ENCODE data around the gene KDM4B. TPM values are rescaled to one million over a fixed set of nuclear protein-coding genes. Genes with fewer than 3 reads are reported as not detected.
"Not testable (repeated sequence)": the region's sequence is repeated elsewhere in the genome, so short reads cannot be mapped to it uniquely, and the experiment has no call there.

Gene KDM4B
- polyA plus RNA-seq, 4 donors, result 18.5 to 31.9 (median 28.6) TPM

DNA sequence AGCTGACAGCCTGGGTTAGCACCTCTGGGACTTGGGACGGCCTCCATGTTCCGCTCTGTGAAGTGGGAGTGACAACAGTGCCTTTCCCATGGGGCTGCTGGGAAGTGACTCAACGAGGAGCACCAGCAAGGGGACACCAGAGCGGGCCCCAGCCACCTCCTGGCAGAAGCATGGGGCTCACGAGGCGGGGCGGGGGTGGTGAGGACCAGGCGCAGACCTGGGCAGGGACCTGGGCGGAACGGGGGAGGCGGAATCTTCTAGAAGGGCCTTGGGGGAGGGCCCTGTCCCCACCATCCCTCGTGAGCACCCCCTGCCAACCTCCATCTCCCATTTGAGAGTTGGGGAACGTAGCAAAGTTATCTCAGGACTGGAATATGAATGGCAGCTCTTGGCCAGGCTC, 37.9 kb downstream of the KDM4B start:
- DNase-seq (ENCODE audit: low read depth in 4 of 4, low spot score in 2 of 4), result no peak

DNA sequence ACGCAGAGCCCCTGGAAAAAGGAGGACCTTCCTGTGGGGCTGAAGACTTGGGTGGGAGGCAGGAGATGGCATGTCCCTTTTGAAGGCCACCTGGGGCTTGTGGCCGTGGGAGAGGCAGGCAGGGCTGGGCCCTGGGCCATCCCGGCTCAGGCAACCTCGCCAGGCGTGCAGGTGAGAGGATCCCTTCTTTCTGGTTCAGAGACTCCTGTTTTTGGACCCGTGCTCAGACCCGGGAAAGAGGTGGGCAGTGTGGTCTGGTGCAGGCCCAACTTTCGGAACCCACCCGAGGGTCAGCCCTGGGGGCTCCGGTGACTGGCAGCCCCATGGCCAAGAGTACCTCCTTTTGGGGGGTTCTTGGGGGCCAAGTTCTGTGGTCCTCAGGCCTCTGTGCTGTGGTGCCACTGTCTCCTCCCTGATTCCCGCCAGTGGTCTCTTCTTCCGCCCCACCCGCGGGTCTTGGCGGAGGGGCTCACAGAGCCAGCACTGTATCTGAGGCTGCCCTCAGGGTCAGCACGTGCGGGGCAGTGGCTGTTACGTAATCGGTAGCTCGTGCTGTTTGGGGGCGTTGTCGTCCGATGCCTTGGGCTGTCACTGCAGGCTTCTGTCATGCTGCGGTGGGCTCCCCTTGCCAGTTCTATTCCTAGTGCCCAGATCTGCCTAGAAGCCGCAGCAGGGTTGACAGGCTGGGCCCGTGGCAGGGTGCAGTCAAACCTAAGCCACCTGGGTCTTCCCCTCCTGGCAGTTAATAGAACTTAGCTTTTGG, 42.7 kb downstream of the KDM4B start:
- no peak for DNase-seq (ENCODE audit: low read depth in 4 of 4, low spot score in 2 of 4)

DNA sequence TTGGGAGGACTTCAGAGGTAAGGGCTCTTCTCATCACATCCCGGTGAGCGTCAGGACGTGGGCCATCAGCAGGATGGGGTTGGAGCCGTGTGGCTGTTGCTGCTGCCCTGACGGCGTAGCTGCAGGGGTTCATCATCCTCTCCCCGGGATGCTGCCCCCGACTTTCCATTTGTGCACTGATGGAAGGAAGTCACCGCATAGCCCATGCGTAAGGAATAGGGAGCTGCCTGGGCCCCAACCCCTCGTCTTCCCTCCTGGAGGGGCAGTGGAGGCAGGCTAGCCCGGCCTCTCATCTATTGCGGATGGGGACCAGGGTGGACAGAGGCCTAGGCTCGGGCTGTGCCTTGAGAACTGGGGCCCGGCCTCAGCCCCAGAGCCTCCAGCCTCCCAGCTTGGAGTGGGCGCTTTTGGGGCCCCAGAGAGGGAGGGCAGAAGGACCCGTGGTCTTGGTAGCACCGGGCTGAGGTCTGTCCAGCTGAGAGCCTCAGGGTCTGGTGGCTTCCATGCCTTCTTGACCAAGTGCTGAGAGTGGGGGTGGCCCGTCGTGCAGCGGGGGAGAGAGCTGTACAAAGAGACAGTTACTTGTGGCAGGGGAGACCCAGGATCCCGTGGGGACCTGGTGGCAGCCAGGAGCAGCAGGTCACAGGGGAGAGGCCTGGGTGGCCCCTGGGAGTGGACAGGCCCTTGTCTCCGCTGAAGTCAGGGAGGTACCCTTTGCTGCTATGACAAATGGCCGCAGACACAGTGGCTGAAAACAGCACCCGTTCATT, 44.0 kb downstream of the KDM4B start:
- DNase-seq (ENCODE audit: low read depth in 4 of 4, low spot score in 2 of 4), result no peak

DNA sequence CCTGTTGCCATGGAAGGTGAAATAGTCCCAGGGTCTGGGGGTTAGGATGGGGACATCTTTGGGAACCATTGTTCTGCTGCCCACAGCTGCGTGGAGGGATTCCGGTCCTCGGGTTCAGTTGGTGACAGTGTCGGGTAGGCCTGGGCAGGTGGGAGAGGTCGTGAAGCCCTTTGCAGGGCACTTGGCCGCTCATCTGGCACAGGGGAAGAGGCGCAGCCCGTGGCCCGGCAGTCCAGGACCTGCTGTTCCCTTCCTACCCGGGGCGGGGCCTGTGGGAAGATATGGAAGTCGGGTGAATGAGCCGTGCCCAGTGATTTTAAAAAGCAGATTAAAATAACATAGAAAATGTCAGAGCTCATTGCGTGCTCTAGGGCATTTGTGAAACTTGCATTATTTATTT, 44.8 kb downstream of the KDM4B start:
- no peak for DNase-seq (ENCODE audit: low read depth in 4 of 4, low spot score in 2 of 4)

DNA sequence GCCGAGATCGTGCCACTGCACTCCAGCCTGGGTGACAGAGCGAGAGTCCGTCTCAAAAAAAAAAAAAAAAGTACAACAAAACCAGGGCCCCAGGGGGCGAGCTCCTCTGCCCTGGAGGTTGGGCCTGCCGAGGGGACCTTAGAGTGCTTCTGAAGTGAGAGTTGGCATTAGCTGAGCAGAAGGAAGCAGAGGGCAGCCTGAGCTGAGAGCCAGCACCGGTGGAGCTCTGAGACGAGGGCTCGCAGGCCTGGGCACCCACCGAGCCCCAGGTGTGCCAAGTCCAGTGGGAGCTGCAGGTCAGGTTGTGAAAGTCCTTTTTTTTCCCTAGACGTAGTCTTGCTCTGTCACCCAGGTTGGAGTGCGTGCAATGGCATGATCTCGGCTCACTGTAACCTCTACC, 46.0 kb downstream of the KDM4B start:
- no peak for DNase-seq (ENCODE audit: low read depth in 4 of 4, low spot score in 2 of 4)

DNA sequence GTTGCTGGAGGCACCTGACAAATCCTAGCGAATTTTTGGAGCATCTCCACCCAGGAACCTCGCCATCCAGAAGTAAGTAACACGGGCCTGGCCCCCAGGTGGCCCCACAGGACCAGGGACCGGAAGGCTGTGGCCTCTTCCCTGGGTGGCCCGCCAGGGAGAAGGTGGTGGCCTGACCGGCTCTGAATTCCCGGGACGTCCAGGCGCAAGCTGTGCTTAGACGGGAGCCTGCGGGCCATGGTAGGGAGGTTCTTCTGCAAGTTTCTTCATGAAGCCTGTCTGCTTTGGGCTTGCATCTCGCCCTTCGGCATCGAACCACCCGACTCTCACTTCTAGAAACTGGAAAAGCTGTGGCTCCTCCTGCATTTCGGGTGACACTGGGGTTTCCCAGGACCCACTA, 47.4 kb downstream of the KDM4B start:
- DNase-seq (ENCODE audit: low read depth in 4 of 4, low spot score in 2 of 4), result no peak

DNA sequence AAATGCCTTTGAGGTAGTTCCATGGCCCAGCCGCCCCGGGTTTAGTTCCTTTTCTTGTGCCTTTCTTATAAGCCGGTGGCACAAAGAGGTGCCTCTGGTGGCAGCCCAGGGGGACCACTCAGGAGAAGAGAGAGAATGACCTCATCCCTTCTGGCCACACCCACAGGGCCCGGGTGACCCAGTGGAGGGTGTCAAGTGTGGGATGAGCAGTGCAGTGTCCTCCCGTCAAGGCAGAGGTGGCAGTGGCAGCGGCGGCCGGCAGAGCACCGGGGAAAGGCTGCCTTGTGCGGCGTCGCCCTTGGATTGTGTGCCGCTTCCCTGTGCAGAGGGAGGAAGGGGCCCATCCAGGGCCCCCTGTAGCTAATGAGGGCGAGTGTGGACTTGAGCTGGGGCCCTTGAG, 47.9 kb downstream of the KDM4B start:
- DNase-seq (ENCODE audit: low read depth in 4 of 4, low spot score in 2 of 4), result no peak

DNA sequence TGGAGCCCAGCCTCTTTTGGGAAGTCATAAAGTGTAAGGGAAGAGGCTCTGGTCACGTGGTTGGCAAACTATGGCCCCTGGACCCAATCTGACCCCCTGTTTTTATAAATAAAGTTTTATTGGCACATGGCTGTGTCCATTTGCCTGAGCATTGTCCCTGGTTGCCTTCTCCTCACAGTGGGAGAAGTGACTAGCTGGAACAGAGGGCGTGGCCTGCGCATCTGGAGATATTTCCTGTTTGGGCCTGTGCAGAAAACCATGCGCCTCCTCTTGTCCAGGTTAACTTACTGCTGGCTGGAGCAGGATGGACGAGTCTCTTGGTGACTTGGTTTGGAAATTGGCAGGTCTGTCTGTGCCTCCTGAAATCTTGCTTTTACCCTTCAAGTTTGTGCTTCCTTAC, 48.3 kb downstream of the KDM4B start:
- DNase-seq (ENCODE audit: low read depth in 4 of 4, low spot score in 2 of 4), result no peak

DNA sequence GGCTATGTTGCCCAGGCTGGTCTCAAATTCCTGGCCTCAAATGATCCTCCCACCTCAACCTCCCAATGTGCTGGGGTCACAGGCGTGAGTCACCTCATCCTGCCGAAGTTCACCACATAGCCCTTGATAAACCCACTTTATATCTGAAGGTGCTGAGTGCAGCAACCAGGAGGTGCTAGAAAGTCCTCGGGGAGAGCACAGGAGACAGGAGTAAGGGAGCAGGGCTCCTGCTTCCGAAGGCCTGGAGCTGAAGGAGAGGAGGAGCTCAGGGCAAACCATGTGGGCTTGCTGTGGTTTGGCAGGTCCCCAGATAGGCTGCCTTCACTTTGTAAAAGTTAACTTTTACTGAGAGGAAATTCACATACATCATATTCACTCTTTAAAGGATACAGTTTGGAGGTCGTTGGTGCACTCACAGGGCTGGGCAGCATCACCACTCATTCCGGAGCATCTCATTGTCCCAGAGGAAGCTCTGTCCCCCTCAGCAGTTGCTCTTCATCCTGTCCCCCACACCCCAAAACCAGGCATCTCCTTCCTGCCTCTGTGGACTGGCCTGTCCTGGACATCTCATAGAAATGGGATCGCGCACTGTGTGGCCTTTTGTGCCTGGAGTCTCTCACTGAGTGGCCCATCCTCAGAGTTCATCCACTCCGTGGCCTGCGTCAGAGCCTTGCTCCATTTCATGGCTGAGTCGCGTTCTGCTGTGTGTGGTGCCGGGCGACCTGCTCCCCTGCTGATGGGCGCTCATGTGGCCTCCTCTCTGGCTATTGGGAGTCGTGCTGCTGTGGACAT, 49.5 kb downstream of the KDM4B start:
- DNase-seq (ENCODE audit: low read depth in 4 of 4, low spot score in 2 of 4), result no peak

DNA sequence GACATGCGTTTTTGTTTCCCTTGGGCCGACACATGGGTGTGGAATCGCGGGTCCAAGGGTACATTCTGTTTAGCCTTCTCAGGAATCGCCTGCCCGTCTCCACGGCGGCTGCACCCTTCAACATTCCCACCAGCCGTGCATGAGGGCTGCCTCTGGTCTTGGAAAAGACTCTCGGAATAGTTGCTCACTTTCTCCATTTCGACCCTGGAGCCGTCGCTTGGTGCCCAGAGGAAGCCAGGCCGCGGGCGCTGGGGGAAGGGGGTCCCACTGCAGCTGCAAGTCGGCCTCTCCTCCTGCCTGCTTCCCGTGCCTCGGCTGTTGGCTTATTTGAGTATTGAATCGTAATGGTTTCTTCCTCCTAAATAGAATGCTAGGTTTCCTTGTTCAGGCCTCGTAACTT, 51.5 kb downstream of the KDM4B start:
- DNase-seq (ENCODE audit: low read depth in 4 of 4, low spot score in 2 of 4), result no peak

DNA sequence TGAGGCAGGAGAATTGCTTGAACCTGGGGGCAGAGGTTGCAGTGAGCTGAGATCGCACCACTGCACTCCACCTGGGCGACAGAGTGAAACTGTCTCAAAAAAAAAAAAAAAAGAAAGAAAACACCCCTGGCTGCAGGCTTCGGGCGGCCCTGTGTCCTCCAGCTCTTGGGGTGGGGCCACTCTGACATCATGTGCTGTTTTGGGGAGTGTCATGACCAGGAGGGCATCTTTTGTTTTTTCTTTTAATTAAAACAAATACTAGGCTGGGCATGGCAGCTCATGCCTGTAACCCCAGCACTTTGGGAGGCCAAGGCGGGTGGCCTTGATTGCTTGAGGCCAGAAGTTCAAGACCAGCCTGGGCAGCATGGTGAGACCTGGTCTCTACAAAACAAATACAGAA, 52.1 kb downstream of the KDM4B start:
- no peak for DNase-seq (ENCODE audit: low read depth in 4 of 4, low spot score in 2 of 4)

DNA sequence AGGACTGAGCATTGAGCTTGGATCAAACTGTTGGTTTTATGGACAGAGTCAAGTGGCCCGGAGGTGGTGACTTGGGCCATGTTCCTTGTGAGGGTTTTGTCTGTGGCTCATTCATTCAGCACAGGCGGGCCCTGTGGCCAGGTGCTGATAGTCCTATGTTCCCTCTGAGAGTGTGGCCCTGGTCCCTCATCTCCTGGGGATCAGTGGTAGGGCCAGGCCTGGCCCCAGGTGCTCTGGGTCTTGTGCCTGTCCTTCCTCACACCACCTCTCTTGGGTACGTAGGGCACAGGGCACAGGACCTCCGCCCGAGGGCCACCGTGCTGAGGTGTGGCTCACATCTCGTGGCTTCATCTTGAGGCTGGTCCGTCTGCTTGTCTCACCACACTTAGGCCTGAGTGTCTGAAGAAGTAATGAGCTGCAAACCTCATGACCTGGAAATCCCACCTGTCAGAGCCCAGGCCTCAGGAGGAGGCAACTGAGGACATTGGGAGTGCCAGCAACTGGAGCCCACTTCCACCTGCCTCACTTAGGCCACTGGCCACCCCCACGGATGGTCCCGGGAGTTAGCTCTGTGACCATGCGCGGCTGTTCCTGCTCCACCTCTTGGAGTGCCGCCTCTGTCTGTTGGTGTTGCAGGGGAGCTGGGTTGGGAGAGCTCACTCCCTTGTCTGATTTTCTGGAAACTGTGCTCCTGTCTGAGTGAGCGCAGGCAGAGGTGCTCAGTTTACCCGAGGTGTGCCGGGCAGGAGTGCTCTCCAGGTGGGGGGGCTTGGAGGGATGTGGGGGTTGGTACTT, 53.4 kb downstream of the KDM4B start:
- no peak for DNase-seq (ENCODE audit: low read depth in 4 of 4, low spot score in 2 of 4)

DNA sequence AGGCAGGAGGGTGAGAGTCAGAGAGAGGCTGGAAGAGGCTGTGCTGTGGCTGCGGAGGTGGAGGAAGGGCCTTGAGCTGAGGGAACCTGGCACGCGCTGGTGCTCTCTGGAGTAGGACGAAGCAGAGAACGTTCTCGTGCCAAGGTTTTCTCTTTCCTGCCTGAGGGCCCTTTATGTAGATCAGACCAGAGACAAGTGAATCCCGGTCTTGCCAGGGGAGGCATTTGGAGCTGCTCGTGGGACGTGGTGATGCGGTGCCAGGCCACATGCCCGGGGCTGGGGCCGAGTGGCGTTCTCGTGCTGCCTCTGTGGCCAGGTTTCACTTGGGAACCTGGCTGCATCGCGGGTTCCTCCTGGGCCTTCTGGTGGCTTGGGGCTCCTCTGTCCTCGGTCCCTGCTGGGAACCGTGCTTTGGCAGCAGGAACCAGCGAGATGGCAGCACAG, 54.2 kb downstream of the KDM4B start:
- no peak for DNase-seq (ENCODE audit: low read depth in 4 of 4, low spot score in 2 of 4)

DNA sequence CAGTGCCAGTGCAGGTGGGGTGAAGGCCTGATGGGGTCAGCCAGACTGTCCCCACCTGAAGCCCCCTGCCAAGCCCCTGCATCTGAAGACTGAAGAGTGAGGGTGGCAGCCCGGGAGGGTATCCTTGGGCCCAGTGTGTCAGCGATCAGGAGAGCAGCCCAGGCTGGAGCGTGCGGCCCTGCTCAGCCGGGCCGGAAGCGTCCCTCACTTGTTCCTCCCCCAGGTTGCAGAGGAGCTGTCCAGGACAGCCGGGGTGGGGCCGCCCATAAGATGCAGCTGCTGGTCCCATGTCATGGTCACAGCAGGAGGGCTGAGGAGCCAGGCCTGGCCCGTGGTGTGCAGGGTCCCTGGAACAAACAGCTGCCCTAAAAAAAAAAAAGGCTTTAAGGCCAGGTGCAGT, 55.4 kb downstream of the KDM4B start:
- no peak for DNase-seq (ENCODE audit: low read depth in 4 of 4, low spot score in 2 of 4)

DNA sequence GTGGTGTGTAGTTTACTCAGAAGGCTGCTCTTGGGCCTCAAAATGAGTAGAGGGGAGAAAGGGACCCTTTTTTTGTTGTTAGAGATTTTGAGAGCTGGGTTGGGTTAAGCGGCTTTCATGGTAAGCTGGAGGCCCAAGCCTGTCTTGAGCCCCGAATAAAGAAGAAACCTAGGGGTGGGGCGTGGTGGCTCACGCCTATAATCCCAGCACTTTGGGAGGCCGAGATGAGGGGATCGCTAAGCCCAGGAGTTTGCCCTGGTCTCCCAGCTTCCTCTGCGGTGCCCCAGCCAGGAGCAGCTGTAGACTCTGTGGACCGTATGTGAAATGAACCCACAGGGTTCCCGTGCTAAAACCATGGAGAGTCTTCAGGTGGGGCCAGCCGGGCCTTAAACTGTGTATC, 56.1 kb downstream of the KDM4B start:
- no peak for DNase-seq (ENCODE audit: low read depth in 4 of 4, low spot score in 2 of 4)

DNA sequence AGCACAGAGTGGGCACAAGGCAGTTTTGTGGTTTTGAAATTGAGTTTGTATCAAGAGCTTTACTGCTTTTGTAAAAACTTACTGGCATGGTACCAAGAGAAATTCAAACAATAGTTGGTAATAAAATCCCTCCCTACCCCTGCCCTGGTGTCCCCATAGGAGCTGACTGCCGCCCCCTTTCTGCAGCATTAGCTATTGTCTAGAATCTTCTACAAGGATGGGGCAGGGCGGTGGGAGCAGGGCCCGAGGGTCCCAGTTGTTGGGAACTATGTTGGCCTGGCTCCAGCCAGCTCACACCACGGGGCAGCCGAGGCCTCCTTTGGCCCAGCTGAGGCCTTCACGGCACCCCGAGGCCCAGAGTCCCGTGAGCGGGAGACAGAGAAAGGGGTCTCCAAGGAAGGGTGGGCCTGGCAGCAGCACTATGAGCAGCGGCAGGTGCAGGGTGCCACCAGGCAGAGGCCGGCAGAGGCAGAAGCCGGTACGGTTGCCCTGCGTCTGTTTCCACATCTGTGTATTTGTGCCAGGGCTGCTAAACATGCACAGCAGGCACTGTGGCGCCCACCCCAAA, 57.9 kb downstream of the KDM4B start:
- no peak for DNase-seq (ENCODE audit: low read depth in 4 of 4, low spot score in 2 of 4)

DNA sequence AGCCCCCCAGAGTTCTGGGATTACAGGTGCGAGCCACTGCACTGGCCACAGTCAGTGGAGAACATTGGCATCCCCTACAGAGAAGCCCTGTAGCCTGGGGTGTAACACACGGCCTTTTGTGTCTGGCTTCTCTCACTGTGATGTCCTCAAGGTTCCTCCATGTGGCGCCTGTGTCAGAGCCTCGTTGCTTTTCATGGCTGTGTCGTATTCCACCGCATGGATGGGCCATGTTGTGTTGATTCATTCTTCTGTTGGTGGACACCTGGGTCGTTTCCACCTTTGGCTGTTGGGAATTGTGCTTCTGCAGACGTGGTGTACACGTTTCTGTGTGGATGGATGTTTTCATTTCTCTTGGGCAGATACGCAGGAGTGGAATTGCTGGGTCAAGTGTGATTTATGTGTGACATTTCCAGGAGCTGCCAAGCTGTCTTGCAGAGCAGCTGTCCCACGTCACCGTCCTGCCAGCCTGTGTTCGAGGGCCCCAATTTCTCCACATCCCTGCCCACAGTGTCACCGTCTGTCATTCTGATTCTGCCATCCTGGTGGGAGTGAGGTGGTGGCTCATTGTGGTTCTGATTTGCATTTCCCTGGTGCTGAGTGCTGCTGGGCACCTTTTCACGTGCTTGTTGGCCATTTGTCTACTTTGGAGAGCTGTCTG, 59.4 kb downstream of the KDM4B start:
- no peak for DNase-seq (ENCODE audit: low read depth in 4 of 4, low spot score in 2 of 4)

DNA sequence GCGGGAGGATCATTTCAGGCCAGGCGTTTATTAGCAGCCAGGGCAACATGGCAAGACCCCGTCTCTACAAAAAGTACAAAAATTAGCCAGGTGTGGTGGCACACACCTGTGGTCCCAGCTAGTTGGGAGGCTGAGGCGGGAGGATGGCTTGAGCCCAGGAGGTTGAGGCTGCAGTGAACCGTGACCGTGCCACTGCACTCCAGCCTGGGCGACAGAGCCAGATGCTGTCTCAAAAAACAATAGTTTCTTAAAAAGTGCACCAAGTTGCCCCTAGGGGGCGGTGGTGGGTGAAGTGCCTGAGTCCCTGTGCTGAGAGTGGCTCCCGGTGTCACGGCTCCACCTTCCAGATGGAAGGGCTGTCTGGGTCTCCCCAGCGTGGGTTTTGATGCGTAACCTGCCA, 60.7 kb downstream of the KDM4B start:
- DNase-seq (ENCODE audit: low read depth in 4 of 4, low spot score in 2 of 4), result not testable (repeated sequence)

DNA sequence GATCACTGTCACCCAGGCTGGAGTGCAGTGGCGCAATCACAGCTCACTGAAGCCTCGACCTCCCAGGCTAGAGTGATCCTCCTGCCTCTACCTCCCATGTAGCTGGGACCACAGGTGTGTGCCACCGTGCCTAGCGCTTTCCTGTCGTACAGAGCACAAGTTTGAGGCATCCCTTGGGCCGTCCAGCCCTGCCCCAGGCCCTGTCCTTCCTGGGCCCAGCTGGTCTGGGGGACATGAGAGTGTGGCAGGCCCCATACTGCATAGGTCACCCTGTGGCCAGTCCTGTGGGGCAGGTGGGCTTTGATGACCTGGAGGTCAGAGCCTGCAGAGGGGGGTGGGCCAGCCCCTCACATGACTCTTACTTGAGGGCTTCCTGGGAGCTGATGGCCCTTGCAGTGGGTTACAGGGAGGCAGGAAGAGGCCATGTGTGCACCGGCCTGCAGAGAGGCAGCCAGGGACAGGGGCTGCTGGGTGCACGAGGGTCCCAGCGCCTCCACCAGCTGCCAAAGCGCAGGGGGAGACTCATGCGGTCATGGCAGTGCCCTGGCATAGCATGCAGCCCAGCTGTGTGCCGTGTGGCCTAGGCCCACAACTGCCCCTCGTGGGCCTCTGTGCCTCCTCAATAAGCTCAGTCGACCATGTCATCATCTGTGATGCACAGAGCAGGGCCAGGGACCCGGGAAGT, 61.4 kb downstream of the KDM4B start:
- DNase-seq (ENCODE audit: low read depth in 4 of 4, low spot score in 2 of 4), result no peak
